Spleen (tissue), 7 donors: ENCODE data around the gene MLNR.

Source experiments
- POLR2A ChIP-seq, 3 donors: fragments of 450-650 bp; IDR thresholded peaks; one replicate each; pipeline ENCODE4 v1.5.1; 2017; ENCODE audit warnings: antibody characterized with exemption in 3 of 3, mild to moderate bottlenecking in 1 of 3
- POLR2AphosphoS5 ChIP-seq, 3 donors: sonication (generic); formaldehyde crosslinking; IDR thresholded peaks; one replicate each; pipeline ENCODE4 v1.5.1; 2017; ENCODE audit warnings: antibody characterized with exemption in 3 of 3
- TF ChIP-seq, protein P1 (sequence below), 11 experiments: fragments of 200-600 bp in 7 of 11; fragments of 450-650 bp in 4 of 11; sonication (generic) in 4 of 11; IDR thresholded peaks in 8 of 11; conservative IDR thresholded peaks in 3 of 11; 1 replicate in 7 of 11; 2 replicates in 4 of 11; pipeline versions ENCODE4 v1.4.0 to v1.8.0; 2016 to 2021; ENCODE audit warnings: antibody characterized with exemption in 11 of 11, inconsistent platforms in 4 of 11, mild to moderate bottlenecking in 1 of 11
- donor health status: DM: no; HTN: no; CAD: no; lungs with moderate emphysema.
- donor health status: DM: no; HTN: no; CAD: no.
- donor health status: DM: no; HTN: no; CAD: no.

DNA sequence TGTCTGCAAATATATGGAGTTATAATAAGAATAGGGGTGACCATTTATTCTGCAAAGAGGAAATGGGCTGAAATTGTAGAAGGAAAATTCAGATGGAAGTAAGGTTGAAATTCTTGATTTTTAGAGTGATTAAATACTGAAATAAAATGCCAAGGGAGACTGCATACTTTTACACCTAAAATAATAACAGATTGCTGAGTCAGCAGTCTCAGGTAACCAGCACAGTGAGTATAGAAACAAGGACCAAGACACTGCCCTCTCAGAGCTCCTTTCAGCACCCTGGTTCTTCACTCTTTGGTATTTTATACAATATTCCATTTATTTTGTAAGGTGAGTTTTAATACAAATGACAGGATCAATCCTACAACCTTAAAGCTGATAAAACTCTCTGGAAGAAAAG, 48.8 kb upstream of the MLNR start:
- TF ChIP-seq, protein P1, sequence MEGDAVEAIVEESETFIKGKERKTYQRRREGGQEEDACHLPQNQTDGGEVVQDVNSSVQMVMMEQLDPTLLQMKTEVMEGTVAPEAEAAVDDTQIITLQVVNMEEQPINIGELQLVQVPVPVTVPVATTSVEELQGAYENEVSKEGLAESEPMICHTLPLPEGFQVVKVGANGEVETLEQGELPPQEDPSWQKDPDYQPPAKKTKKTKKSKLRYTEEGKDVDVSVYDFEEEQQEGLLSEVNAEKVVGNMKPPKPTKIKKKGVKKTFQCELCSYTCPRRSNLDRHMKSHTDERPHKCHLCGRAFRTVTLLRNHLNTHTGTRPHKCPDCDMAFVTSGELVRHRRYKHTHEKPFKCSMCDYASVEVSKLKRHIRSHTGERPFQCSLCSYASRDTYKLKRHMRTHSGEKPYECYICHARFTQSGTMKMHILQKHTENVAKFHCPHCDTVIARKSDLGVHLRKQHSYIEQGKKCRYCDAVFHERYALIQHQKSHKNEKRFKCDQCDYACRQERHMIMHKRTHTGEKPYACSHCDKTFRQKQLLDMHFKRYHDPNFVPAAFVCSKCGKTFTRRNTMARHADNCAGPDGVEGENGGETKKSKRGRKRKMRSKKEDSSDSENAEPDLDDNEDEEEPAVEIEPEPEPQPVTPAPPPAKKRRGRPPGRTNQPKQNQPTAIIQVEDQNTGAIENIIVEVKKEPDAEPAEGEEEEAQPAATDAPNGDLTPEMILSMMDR (IDR thresholded peaks at IDR 0.05 in 8 of 11, conservative IDR thresholded peaks at IDR 0.05 in 3 of 11) = no peak
- TF ChIP-seq POLR2AphosphoS5 (IDR thresholded peaks at IDR 0.05) (no peak), POLR2A (IDR thresholded peaks at IDR 0.05) (no peak)
